Mucosa of descending colon (tissue), 3 donors: ENCODE results near the gene LDLRAD4. TPM values are rescaled to one million over a fixed set of nuclear protein-coding genes. Genes with fewer than 3 reads are reported as not detected.
A peak's percentile ranks its signal among the peaks of the same experiment; 100 is the strongest.

Experiments
- ATAC-seq: fragments of 200-7000 bp; cut with Tn5 transposase; one replicate; pipeline ENCODE4 v1.9.1; 2020; ENCODE audit warnings: mild to moderate bottlenecking, moderate library complexity
- DNase-seq, 3 donors: peaks; one replicate each; pipeline ENCODE4 v3.0.0-alpha.2; 2020
- H3K36me3 ChIP-seq: fragments of 200-600 bp; one replicate; pipeline ENCODE4 v1.8.0; 2021; ENCODE audit warnings: low read depth, mild to moderate bottlenecking
- H3K4me1 ChIP-seq: fragments of 200-600 bp; one replicate; pipeline ENCODE4 v1.8.0; 2021; ENCODE audit warnings: low read depth, mild to moderate bottlenecking
- H3K4me3 ChIP-seq: fragments of 200-600 bp; one replicate; pipeline ENCODE4 v1.8.0; 2021; ENCODE audit warnings: mild to moderate bottlenecking
- H3K9me3 ChIP-seq: fragments of 200-600 bp; one replicate; pipeline ENCODE4 v1.8.0; 2021; ENCODE audit warnings: mild to moderate bottlenecking
- intact Hi-C, 2 donors: fragments of 100-400 bp; cut with DNase I in 1 of 2; cut with micrococcal nuclease in 1 of 2; formaldehyde crosslinking; loops; one replicate each; pipeline versions ENCODE4 v1.11.0 to v1.11.1; 2022; cut with DNase I, micrococcal nuclease
- total RNA-seq, 3 donors: library from RNA; stranded (reverse); fragmentation: NEBNext Ultra II Directional in 2 of 3; extraction: Animal tissue kit (Norgen Biotek cat#: 25700) in 2 of 3; gene quantifications; one replicate each; pipeline versions ENCODE4 v1.2.1 to v1.2.4, GENCODE V29; 2021 to 2023
- TF ChIP-seq, protein P1 (sequence below): fragments of 200-600 bp; IDR thresholded peaks from one replicate; pipeline ENCODE4 v1.8.0; 2022; ENCODE audit warnings: antibody characterized with exemption, mild to moderate bottlenecking
- donor health status: DM: no; HTN: no; CAD: no; lungs with moderate emphysema.
- donor health status: DM: no; HTN: no; CAD: no.
- donor health status: DM: no; HTN: yes; CAD: no.

The LDLRAD4 gene
- total RNA-seq, 3 donors from 2014 or later = 36.8 to 41.0 (median 37.4) TPM

DNA sequence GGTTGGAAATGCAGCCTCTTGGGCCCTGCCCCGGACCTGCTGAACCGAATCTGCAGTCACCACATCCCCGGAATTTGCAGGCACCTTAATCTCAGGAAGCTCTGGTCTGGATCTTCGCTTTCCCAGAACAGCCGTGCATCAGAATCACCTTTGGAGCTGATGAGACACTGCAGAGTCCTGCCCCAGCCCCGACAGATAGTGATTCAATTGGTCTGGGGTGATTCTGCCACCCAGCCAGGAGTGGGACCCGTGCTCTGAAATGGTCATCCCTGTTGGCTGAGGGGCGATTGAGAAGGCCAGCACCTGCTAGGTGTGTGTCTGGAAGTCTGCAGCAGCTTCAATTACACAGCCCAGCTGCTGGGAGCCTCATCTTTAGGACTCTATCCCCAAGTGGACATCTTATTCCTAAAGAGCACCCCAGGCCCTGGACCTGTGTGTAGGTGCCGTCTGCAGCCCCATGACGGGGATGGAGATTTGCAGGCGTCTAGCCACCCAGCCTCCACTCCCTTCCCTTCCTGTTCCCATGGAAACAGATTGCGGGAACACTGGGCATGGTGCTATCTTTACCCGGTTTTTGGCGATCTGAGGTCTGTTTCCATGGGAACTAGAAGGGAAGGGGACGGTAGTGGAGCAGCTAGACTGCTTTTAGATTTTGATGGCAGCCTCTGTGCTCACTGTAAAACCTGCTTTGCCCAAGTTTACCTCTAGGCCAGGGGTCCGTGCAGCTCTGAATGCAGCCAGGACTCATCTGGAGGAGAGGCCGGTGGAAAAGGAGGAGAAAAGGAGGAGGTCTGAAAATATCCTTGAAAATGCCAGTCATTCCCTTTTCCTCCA, 156.1 kb downstream of the LDLRAD4 start:
- H3K4me1 ChIP-seq = peaks cover 15% of the 10 kb centered on the region
- intact Hi-C loops = loop anchor here in 1 of 2 donors (10.0 kb wide), 1 partner anchor 50 kb away; no protein-coding TSS in a partner anchor

DNA sequence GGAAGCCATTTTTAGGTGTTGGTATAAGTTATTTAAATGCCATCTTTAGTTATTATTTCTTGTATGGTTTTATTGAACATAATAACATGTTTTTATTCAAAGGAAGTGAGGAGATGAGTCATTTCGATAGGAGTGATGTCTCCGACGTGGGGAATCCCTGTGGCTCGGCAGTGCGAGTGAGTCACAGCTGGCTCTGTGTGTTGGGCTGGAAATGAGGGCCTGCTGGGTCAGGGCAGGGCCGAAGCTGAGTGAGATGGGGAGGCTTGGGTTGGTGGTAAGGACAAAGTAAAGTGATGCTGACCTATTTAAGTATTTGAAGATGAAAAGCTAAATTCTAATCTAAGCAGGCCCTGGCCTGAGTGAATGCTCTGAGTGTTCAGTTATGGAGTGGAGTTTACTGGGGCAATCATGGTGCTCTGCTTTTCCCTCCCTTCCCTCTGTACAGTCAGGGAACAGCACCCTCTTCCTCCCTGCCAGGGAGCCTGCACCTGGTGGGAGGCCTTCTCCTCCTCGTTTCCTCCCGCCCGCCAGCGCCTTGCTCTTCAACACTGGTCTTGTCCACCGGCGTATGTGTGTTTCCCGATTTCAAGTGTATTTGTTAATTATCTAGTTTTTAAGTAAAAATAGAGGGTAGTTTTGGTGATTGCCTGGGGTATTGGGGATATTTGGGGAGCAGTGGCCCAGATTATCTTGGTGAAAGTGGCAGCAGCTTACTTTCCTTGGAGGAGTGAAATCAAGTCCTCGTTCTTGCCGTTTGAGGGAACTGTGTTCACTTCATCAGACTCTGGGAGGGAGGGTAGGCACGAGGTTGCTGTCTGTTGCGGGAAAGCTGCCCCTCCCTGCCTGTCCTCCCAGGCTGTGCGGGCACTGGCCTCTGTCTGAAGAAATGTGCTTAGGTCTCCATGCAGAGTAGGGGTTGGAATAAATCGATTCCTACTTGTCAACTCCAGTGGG, 157.0 kb downstream of the LDLRAD4 start:
- DNase-seq (peak; percentile 51 to 79 (median 53)), ATAC-seq (peak; percentile 60)
- Histone ChIP-seq H3K4me1 (peaks cover 15% of the 10 kb centered on the region), H3K36me3 (no peaks in the 10 kb centered on the region), H3K4me3 (no peak overlapping the region), H3K9me3 (no peaks in the 10 kb centered on the region)
- TF ChIP-seq, protein P1, sequence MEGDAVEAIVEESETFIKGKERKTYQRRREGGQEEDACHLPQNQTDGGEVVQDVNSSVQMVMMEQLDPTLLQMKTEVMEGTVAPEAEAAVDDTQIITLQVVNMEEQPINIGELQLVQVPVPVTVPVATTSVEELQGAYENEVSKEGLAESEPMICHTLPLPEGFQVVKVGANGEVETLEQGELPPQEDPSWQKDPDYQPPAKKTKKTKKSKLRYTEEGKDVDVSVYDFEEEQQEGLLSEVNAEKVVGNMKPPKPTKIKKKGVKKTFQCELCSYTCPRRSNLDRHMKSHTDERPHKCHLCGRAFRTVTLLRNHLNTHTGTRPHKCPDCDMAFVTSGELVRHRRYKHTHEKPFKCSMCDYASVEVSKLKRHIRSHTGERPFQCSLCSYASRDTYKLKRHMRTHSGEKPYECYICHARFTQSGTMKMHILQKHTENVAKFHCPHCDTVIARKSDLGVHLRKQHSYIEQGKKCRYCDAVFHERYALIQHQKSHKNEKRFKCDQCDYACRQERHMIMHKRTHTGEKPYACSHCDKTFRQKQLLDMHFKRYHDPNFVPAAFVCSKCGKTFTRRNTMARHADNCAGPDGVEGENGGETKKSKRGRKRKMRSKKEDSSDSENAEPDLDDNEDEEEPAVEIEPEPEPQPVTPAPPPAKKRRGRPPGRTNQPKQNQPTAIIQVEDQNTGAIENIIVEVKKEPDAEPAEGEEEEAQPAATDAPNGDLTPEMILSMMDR = no peak
- intact Hi-C loops = loop anchor here in 1 of 2 donors (10.0 kb wide), 1 partner anchor 51 kb away; no protein-coding TSS in a partner anchor

More for the DNA sequence above, 156.1 kb downstream of the LDLRAD4 start:
- Histone ChIP-seq H3K9me3 (no peaks in the 10 kb centered on the region), H3K4me3 (no peak overlapping the region), H3K36me3 (no peaks in the 10 kb centered on the region)
- no peak for DNase-seq
- TF ChIP-seq, protein P1 = no peak
- no peak for ATAC-seq

DNA sequence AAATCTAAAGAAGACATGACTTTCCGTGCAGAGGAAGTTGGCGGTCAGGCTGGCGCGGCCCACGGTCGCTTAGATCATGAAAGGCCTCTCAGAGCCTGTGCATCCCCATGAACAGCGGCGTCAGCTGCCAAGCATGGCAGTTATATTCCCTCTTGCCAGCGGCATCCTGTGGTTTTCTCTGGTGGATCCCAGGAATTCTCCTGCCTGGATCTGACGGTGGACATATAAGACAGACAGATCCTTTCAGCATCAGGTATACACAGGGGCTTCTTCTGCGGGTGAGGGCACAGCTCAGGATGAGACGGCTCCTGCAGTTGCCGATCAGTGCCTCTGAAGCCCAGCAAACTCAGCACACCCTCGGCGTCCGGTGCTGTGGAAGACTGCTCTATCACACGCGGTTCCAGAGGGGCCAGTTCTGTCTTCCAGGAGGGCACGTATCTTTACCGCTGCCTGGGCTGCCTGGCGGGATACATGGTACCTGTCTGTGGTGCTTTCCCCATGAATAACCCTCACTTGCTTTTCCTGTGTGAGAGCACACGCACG, 157.8 kb downstream of the LDLRAD4 start:
- peaks cover 16% of the 10 kb centered on the region for H3K4me1 ChIP-seq
- H3K9me3 ChIP-seq = no peaks in the 10 kb centered on the region
- DNase-seq (no peak), ATAC-seq (no peak)
- no peaks in the 10 kb centered on the region for H3K36me3 ChIP-seq
- intact Hi-C loops = loop anchor here in 1 of 2 donors (10.0 kb wide), 1 partner anchor 52 kb away; no protein-coding TSS in a partner anchor
- TF ChIP-seq, protein P1 = no peak
- H3K4me3 ChIP-seq = no peak overlapping the region

DNA sequence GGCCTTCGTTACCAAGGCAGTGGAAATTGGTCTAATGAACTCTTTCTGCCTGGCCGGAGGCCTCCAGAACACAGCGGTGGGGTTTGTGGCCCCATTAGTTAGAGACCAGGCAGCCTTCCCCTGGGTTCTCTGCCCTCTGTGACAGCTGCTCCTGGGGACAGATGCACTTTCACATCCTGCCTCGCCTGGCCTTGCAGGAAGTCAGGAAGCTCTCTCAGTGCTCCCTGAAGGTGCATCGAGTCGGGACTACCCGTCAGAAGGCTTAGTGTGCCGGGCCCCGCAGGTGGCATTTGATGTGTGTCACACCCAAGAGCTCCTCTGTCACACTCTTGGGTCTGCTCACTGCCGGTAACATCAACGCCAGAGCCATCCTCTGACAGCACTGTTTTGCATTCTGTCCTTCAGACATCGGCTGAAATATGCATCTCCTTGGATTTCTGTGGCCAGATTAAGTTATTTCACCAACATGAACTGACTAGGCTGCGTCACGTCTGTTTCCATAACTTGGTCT, 158.3 kb downstream of the LDLRAD4 start:
- TF ChIP-seq, protein P1 = no peak
- intact Hi-C loops = loop anchor here in 1 of 2 donors (10.0 kb wide), 1 partner anchor 52 kb away; no protein-coding TSS in a partner anchor
- Histone ChIP-seq H3K4me3 (no peak overlapping the region), H3K9me3 (no peaks in the 10 kb centered on the region), H3K4me1 (peaks cover 17% of the 10 kb centered on the region), H3K36me3 (no peaks in the 10 kb centered on the region)
- peak; percentile 14 for ATAC-seq
- peak in 1 of 3 donors; percentile 39 for DNase-seq

DNA sequence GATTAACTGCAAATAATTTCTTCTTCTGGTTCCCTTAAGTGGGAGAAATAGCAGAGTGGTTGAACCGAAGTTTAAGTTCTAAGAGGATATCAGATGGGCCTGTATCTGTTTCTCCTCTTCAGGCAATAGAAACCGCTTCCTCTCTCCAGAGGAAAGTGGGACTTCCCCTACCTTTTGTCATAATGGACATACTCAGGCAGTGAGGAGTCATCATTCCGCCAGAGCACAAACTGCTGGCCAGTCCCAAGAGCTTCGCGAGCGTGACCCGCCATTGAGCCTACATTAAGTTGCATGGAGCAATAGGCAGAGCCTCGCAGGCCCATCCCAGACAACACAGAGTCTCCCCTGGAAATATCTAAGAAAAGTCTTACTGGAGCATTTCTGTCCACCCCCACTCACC, 158.9 kb downstream of the LDLRAD4 start:
- no peak for DNase-seq
- Histone ChIP-seq H3K9me3 (no peaks in the 10 kb centered on the region), H3K4me3 (no peak overlapping the region), H3K4me1 (peaks cover 11% of the 10 kb centered on the region), H3K36me3 (no peaks in the 10 kb centered on the region)
- TF ChIP-seq, protein P1 = no peak
- intact Hi-C loops = loop anchor here in 1 of 2 donors (10.0 kb wide), 1 partner anchor 53 kb away; no protein-coding TSS in a partner anchor
- ATAC-seq = no peak
